ENCODE data around the gene ENKD1. TPM values are rescaled to one million over a fixed set of nuclear protein-coding genes. Genes with fewer than 3 reads are reported as not detected.

The ENKD1 gene
- total and polyA plus RNA-seq, 2 experiments from 2014 or later, result 11.6 to 11.8 TPM

GRCh38 chr16:67641779-67642708 lies 24.5 kb downstream of the ENKD1 start:
- Mint-ChIP-seq H3K27ac (no peak overlapping the region), H3K4me1 (no peaks in the 10 kb centered on the region), H3K27me3 (ENCODE audit: insufficient read depth, low read depth, poor library complexity) (peaks cover 30% of the 10 kb centered on the region), H3K4me3 (no peak overlapping the region), H3K36me3 (ENCODE audit: low read depth) (peaks cover 28% of the 10 kb centered on the region), H3K9me3 (no peaks in the 10 kb centered on the region)
- TF ChIP-seq ETS1 (IDR thresholded peaks at IDR 0.05) (no peak), NANOG (IDR thresholded peaks at IDR 0.05; ENCODE audit: borderline replicate concordance) (no peak), ZNF114 (CRISPR knock-in tag; IDR thresholded peaks at IDR 0.05) (no peak), EZH2 (IDR thresholded peaks at IDR 0.05; ENCODE audit: low read depth, unreplicated experiment) (no peak), ZNF462 (CRISPR knock-in tag; IDR thresholded peaks at IDR 0.05) (no peak), ZNF331 (CRISPR knock-in tag; IDR thresholded peaks at IDR 0.05; ENCODE audit: low read depth) (no peak)
- TF ChIP-seq, protein P1, sequence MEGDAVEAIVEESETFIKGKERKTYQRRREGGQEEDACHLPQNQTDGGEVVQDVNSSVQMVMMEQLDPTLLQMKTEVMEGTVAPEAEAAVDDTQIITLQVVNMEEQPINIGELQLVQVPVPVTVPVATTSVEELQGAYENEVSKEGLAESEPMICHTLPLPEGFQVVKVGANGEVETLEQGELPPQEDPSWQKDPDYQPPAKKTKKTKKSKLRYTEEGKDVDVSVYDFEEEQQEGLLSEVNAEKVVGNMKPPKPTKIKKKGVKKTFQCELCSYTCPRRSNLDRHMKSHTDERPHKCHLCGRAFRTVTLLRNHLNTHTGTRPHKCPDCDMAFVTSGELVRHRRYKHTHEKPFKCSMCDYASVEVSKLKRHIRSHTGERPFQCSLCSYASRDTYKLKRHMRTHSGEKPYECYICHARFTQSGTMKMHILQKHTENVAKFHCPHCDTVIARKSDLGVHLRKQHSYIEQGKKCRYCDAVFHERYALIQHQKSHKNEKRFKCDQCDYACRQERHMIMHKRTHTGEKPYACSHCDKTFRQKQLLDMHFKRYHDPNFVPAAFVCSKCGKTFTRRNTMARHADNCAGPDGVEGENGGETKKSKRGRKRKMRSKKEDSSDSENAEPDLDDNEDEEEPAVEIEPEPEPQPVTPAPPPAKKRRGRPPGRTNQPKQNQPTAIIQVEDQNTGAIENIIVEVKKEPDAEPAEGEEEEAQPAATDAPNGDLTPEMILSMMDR (conservative IDR thresholded peaks at IDR 0.05; ENCODE audit: low read depth in 2 of 2), result 0 out of 4 replicates have a peak, but pooled peaks of 1 of the 2 experiments have one; percentile 9
- H4K20me1 ChIP-seq (replicated peaks; ENCODE audit: insufficient read depth), result no peaks in the 10 kb centered on the region
- H3K4me3 ChIP-seq, result no peak overlapping the region
- H3K79me2 ChIP-seq (replicated peaks; ENCODE audit: insufficient read depth), result no peaks in the 10 kb centered on the region
- DNase-seq (ENCODE audit: low spot score), result no peak
- H3K4me1 ChIP-seq (ENCODE audit: insufficient read depth), result no peaks in the 10 kb centered on the region; the same call in 1 of the 2 replicates
- H3K4me2 ChIP-seq, result no peak overlapping the region
- 0 out of 2 replicates have a peak, but pooled peaks cover 3% of the 10 kb centered on the region for H3F3A ChIP-seq (replicated peaks; ENCODE audit: low read depth)
- H3K27ac ChIP-seq (ENCODE audit: low read depth), result no peak overlapping the region
- peaks cover 10% of the 10 kb centered on the region for H3K36me3 ChIP-seq (ENCODE audit: insufficient read depth)
- H3K27me3 ChIP-seq (ENCODE audit: insufficient read depth), result peaks cover 24% of the 10 kb centered on the region
- ATAC-seq, result no peak
- no peak overlapping the region for H2AFZ ChIP-seq
- no peaks in the 10 kb centered on the region for H3K9me2 ChIP-seq (ENCODE audit: insufficient read depth)

Measured in GM23338 (cell line).